ENCODE data around the gene KCNF1. TPM values are rescaled to one million over a fixed set of nuclear protein-coding genes. Genes with fewer than 3 reads are reported as not detected.

The KCNF1 gene
- total and polyA plus RNA-seq, 9 donors = 0.11 to 0.30 (median 0.14) TPM; not detected in 5

DNA sequence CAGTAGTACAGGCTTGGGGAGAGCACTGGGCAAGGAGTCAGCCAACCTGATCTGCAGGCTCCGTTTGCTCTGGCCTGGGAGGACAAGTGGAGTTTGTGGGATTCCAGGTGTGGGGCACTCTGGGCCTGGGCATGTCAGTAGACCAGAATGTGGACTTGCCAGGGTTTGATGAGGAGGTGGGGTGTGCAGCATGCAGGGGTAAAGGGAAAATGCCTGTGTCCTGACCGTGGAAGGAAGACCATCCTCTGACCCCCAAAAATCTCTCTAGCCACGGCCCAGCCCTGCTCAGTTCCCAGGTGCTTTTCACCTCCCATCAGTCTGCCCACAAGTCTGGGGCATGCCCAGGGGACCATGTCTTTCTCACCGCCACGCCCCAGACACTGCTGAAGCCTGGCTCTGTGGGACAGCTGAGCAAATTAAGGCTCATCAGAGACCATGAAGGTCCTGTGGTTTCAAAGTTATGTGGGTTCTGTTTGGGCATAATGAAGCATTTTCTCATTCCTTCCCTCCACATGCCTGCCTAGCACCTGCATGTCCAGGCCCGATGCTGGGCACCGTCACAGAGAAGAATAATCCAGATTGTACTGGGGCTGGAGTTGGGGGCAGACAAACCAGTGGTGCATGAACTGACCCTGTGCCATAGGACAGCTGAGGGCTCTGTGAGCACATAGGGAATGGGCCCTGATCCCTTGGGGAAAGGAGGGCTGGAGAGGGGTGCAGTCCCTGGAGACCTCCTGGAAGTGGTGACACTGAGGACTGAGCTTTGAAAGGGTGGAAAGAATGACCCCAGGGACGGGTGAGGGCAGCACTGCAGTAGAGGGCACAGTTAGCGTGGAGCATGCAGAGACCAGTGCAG is 6.5 kb upstream of the KCNF1 start:
- intact Hi-C loops (cut with DNase I) = no loop called here
- WGBS, 3 donors = 90 to 92% (median 92%) methylated on average over 9 of the region's 9 CpGs
- H3K36me3 ChIP-seq = no peaks in the 10 kb centered on the region

DNA sequence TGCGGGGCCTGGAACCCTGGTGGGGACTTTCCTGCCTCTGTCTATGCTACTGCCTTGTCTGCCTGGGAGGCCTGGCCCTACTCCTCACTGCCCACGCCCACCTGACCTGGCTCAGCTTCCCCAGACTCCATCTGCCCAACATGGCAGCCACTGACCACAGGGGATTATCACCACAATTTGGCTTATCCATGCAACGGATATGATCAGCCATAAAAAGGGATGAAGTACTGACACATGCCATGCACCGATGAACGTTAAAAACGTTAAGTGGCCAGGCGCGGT is 5.9 kb upstream of the KCNF1 start:
- H3K4me3 ChIP-seq = no peak overlapping the region
- no peak overlapping the region for H3K27ac ChIP-seq
- no peaks in the 10 kb centered on the region for H3K36me3 ChIP-seq
- intact Hi-C loops (cut with DNase I) = no loop called here
- H3K4me1 ChIP-seq (ENCODE audit: insufficient read depth) = no peaks in the 10 kb centered on the region
- TF ChIP-seq CTCF (IDR thresholded peaks at IDR 0.05) (no peak), POLR2A (IDR thresholded peaks at IDR 0.05) (no peak), EP300 (IDR thresholded peaks at IDR 0.05) (no peak)
- DNase-seq = no peak
- H3K27me3 ChIP-seq = no peaks in the 10 kb centered on the region
- WGBS, 3 donors = 86 to 94% (median 92%) methylated on average over 8 of the region's 8 CpGs
- H3K9me3 ChIP-seq = no peaks in the 10 kb centered on the region

More for the DNA sequence above, 6.5 kb upstream of the KCNF1 start:
- no peaks in the 10 kb centered on the region for H3K4me1 ChIP-seq (ENCODE audit: insufficient read depth)
- no peak overlapping the region for H3K27ac ChIP-seq
- H3K4me3 ChIP-seq = no peak overlapping the region
- no peaks in the 10 kb centered on the region for H3K27me3 ChIP-seq
- DNase-seq = no peak
- TF ChIP-seq CTCF (IDR thresholded peaks at IDR 0.05) (no peak), POLR2A (IDR thresholded peaks at IDR 0.05) (no peak), EP300 (IDR thresholded peaks at IDR 0.05) (no peak)
- H3K9me3 ChIP-seq = no peaks in the 10 kb centered on the region

- 84 to 88% (median 85%) methylated on average over 14 of the region's 14 CpGs for WGBS, 3 donors
- Histone ChIP-seq H3K36me3 (no peaks in the 10 kb centered on the region), H3K27me3 (no peaks in the 10 kb centered on the region), H3K4me1 (ENCODE audit: insufficient read depth) (no peaks in the 10 kb centered on the region), H3K4me3 (no peak overlapping the region), H3K27ac (no peak overlapping the region), H3K9me3 (no peaks in the 10 kb centered on the region)
- TF ChIP-seq CTCF (IDR thresholded peaks at IDR 0.05) = no peak
- no peak for TF ChIP-seq EP300 (IDR thresholded peaks at IDR 0.05)
- no peak for TF ChIP-seq POLR2A (IDR thresholded peaks at IDR 0.05)
- intact Hi-C loops (cut with DNase I) = no loop called here
- no peak for DNase-seq
These were observed 4.7 kb upstream of the KCNF1 start for GRCh38 chr2:10906926-10907625.

DNA sequence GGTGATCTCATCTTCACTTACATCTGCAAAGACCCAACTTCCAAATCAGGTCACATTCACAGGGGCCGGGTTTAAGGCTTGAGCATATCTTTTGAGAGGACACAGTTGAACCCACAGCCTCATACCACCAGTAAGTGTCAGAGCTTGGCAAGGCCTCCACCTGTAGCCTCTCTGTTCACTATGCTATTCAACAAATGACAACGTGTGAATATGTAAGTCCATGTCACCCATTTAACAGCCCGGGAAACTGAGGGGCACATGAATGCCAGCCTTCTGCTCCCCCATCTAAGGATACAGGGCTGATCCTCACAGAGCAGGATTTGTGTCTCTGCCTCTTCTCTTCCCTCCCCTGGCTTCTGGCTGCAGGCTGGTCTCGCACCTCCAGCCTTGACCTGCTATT is 3.5 kb upstream of the KCNF1 start:
- Histone ChIP-seq H3K36me3 (no peaks in the 10 kb centered on the region), H3K27me3 (no peaks in the 10 kb centered on the region), H3K27ac (no peak overlapping the region), H3K4me1 (ENCODE audit: insufficient read depth) (no peaks in the 10 kb centered on the region), H3K4me3 (no peak overlapping the region), H3K9me3 (no peaks in the 10 kb centered on the region)
- no peak for DNase-seq
- WGBS, 3 donors = 71 to 82% (median 78%) methylated on average over 4 of the region's 4 CpGs
- intact Hi-C loops (cut with DNase I) = no loop called here
- TF ChIP-seq POLR2A (IDR thresholded peaks at IDR 0.05) = no peak
- no peak for TF ChIP-seq CTCF (IDR thresholded peaks at IDR 0.05)
- TF ChIP-seq EP300 (IDR thresholded peaks at IDR 0.05) = no peak
